GM12875 (cell line): Measurements from ENCODE around the gene ASS1.

ENCODE experiments used
- H3K4me3 ChIP-seq: one replicate; pipeline ENCODE4 v1.5.1; 2011; ENCODE audit warnings: low read depth, low read length, control low read depth
- CTCF ChIP-seq: IDR thresholded peaks from 2 replicates; pipeline ENCODE4 v1.5.1; 2011; ENCODE audit warnings: low read depth, mild to moderate bottlenecking, control low read depth, inconsistent platforms, low read length, moderate library complexity, borderline replicate concordance; ENCODE audit not compliant: insufficient read depth

Gene ASS1

DNA sequence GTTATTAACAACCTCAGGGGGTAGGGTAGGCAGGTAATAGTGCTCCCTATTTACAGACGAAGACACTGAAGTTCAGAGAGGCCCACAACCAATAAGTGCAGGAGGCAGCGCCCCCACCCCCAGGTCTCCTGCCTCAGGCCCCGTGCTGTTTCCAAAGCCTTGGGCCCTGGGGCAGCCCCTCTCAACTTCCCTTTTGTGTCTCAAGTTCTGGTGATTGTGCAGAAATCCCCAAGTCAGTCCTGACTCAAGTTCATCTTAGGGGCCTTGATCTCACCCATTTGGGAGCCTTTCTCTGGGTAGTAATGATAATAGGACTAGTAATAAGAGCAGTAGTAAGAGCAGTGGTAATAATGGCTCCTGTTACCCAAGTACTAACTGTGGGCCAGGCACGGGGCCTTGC lies 35.5 kb upstream of the ASS1 start:
- TF ChIP-seq CTCF: no peak

GRCh38 chr9:130410443-130410842 lies 34.3 kb upstream of the ASS1 start:
- H3K4me3 ChIP-seq: no peak overlapping the region
- TF ChIP-seq CTCF: no peak

More for the DNA sequence above, 35.5 kb upstream of the ASS1 start:
- no peak overlapping the region for H3K4me3 ChIP-seq

GRCh38 chr9:130411566-130411915 lies 33.2 kb upstream of the ASS1 start:
- TF ChIP-seq CTCF: no peak
- no peak overlapping the region for H3K4me3 ChIP-seq

- H3K4me3 ChIP-seq: no peak overlapping the region
- TF ChIP-seq CTCF: no peak
These were observed 30.6 kb upstream of the ASS1 start for GRCh38 chr9:130414081-130414731.

DNA sequence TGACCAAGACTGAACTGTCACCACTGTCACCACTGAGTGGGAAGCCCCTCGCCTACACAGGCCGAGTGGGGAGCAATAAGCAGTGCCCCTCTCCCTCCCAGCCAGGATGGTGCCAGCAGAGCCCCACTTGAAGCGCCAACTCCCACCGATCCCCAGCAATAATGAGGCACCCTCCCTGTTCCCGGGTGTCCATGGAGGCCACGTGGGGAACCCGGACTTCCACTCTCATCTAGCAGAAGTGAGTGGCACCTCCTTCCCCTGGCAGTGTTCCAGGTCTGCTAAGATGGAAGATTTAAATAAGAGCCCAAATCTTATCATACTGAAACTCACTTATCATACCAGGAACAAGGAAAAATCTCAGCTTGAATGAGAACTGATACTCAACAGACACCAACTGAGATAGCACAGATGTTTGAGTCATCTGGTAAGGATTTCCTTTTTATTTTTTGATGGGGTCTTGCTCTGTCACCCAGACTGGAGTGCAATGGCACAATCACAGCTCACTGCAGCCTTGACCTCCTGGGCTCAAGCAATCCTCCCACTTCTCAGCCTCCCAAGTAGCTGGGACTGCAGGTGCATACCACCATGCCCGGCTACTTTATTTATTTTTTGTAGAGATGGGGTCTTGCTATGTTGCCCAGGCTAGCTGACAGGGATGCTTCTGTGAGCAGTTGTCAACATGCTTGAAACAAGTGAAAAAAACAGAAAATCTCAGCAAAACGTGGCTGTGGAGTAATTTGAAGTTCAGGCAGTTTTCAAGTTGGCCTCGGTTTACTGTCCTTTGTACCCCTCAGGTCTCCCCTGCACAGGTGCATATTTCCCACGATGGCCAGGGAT lies 29.6 kb upstream of the ASS1 start:
- no peak for TF ChIP-seq CTCF
- H3K4me3 ChIP-seq: no peak overlapping the region

DNA sequence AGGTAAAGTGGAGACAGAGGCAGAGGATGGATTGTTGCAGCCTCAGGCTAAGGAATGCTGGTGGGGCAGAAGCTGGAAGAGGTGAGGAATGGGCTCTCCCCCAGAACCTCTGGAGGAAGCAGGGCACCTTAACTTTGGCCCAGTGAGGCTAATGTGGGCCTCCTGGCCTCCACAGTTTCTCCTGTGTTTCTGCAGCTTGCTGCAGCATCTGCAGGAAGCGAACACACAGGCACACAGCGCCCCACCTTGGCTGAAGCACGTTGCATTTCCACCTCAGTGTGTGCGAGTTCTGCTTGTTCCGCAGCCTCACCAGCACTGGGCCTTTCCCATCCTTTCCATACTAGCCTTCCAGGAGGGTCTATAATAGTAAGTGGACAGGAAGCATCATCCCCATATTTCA lies 27.2 kb upstream of the ASS1 start:
- no peak for TF ChIP-seq CTCF
- H3K4me3 ChIP-seq: no peak overlapping the region

GRCh38 chr9:130418776-130419175 lies 26.0 kb upstream of the ASS1 start:
- no peak overlapping the region for H3K4me3 ChIP-seq
- TF ChIP-seq CTCF: no peak
